Panc1 (cell line): Measurements from ENCODE around the gene IL2RG. TPM values are rescaled to one million over a fixed set of nuclear protein-coding genes. Genes with fewer than 3 reads are reported as not detected.

ENCODE experiments used
- ATAC-seq: fragments of 200-7000 bp; cut with Tn5 transposase; 2 replicates; pipeline ENCODE4 v1.9.1; 2020; ENCODE audit warnings: mild to moderate bottlenecking, moderate library complexity
- BruUV-seq: library from RNA; stranded (reverse); fragments of 400-500 nt; replicated peaks from 2 replicates; lab custom pipeline; 2021; lab: Mats Ljungman, UMichigan
- CTCF ChIA-PET: fragments of 300-600 bp; sonication (Branson Sonifier 250); formaldehyde crosslinking; loops from one replicate; lab custom pipeline; 2022; ENCODE audit warnings: antibody characterized with exemption; lab: Charles Lee
- POLR2A ChIA-PET: fragments of 300-600 bp; sonication (Branson Sonifier 250); formaldehyde crosslinking; loops from one replicate; lab custom pipeline; 2022; ENCODE audit warnings: antibody characterized with exemption; lab: Charles Lee
- DNase-seq: peaks from one replicate; pipeline ENCODE4 v3.0.0-alpha.2; 2010; ENCODE audit warnings: low read depth, low spot score
- H3K27ac ChIP-seq: 2 replicates; pipeline ENCODE4 v1.5.1; 2011; ENCODE audit warnings: mild to moderate bottlenecking, low read length, inconsistent platforms
- H3K27me3 ChIP-seq: fragments of 200-500 bp; sonication (Bioruptor generic); 2 replicates; pipeline ENCODE4 v1.6.0; 2014; ENCODE audit warnings: low read length, inconsistent platforms; ENCODE audit not compliant: control insufficient read depth, insufficient read depth
- H3K36me3 ChIP-seq: fragments of 200-500 bp; sonication (Bioruptor generic); 2 replicates; pipeline ENCODE4 v1.5.1; 2014; ENCODE audit warnings: inconsistent platforms, mild to moderate bottlenecking, low read length, moderate library complexity; ENCODE audit not compliant: control insufficient read depth, insufficient read depth
- H3K4me1 ChIP-seq: 2 replicates; pipeline ENCODE4 v1.5.1; 2011; ENCODE audit warnings: inconsistent platforms, mild to moderate bottlenecking, low read length, moderate library complexity; ENCODE audit not compliant: control insufficient read depth, insufficient read depth
- H3K4me3 ChIP-seq, 2 experiments: 2 replicates each; pipeline ENCODE4 v1.5.1; 2011 to 2012; ENCODE audit warnings: low read depth in 2 of 2, low read length in 2 of 2, mild to moderate bottlenecking in 2 of 2, inconsistent platforms in 1 of 2, moderate library complexity in 1 of 2
- H3K9me3 ChIP-seq: fragments of 200-500 bp; sonication (Bioruptor generic); 2 replicates; pipeline ENCODE4 v1.5.1; 2014; ENCODE audit warnings: low read depth, mild to moderate bottlenecking, inconsistent platforms, low read length, moderate library complexity; ENCODE audit not compliant: control insufficient read depth, insufficient read depth
- CTCF ChIP-seq: fragments of 450-650 bp; IDR thresholded peaks from 2 replicates; pipeline ENCODE4 v1.5.1; 2017; ENCODE audit warnings: mild to moderate bottlenecking
- POLR2AphosphoS5 ChIP-seq: IDR thresholded peaks from 2 replicates; pipeline ENCODE4 v1.6.1; 2012; ENCODE audit warnings: mild to moderate bottlenecking, low read depth, low read length, moderate library complexity
- REST ChIP-seq, 2 experiments: IDR thresholded peaks; 2 replicates each; pipeline ENCODE4 v1.6.1; 2011 to 2012; ENCODE audit warnings: low read depth in 2 of 2, control low read depth in 1 of 2, low read length in 1 of 2, mild to moderate bottlenecking in 1 of 2, moderate library complexity in 1 of 2; ENCODE audit not compliant: insufficient read depth in 1 of 2
- SIN3A ChIP-seq: IDR thresholded peaks from 2 replicates; pipeline ENCODE4 v1.6.1; 2012; ENCODE audit warnings: low read depth, mild to moderate bottlenecking, low read length, moderate library complexity, borderline replicate concordance; ENCODE audit not compliant: insufficient read depth
- TCF7L2 ChIP-seq: IDR thresholded peaks from 2 replicates; pipeline ENCODE4 v1.6.1; 2011; ENCODE audit warnings: mild to moderate bottlenecking, low read depth, low read length, inconsistent platforms
- in situ Hi-C: cut with HindIII; loops from 2 replicates; pipeline ENCODE4 v1.10.0; 2016; ENCODE audit warnings: low sequenced_read_pairs, low pct_unique_long_range_greater_than_20kb
- intact Hi-C: fragments of 100-400 bp; cut with micrococcal nuclease; formaldehyde crosslinking; loops from one replicate; pipeline ENCODE4 v1.10.0; 2022; ENCODE audit not compliant: unreplicated experiment
- total RNA-seq: library from RNA; stranded (reverse); gene quantifications from one replicate; pipeline ENCODE4 v1.2.1, GENCODE V29; 2021; ENCODE audit not compliant: unreplicated experiment

IL2RG gene
- total RNA-seq, 1 experiment from 2014 or later = 0.28 TPM

- DNase-seq = no peak
- Histone ChIP-seq H3K27me3 (no peaks in the 10 kb centered on the region), H3K36me3 (no peaks in the 10 kb centered on the region), H3K27ac (no peak within 1 kb of the TSS), H3K4me3 (no peak within 1 kb of the TSS), H3K4me1 (peaks cover 4% of the 10 kb centered on the region; the same call in 1 of the 2 replicates), H3K9me3 (no peaks in the 10 kb centered on the region)
- ChIA-PET CTCF (no interaction called here), POLR2A (no interaction called here)
- ATAC-seq = no peak
- no TSS peak for BruUV-seq
- TF ChIP-seq CTCF (no peak), POLR2AphosphoS5 (no peak), TCF7L2 (no peak), REST (IDR thresholded peaks at IDR 0.05; ENCODE audit: insufficient read depth in 1 of 2, low read depth in 2 of 2, low read length in 1 of 2) (no peak), SIN3A (no peak)
- in situ Hi-C loops (no loop called here), intact Hi-C loops (no loop called here)
These were observed 5.0 kb downstream of the IL2RG start, which contains the start of gene CXorf65 for GRCh38 chrX:71106427-71106826. Gene CXorf65, minus strand, starts transcription at chrX:71106740. Its CDS starts 184 bp downstream, at chrX:71106556.

GRCh38 chrX:71105628-71106027, 5.7 kb downstream of the IL2RG start:
- Histone ChIP-seq H3K36me3 (no peaks in the 10 kb centered on the region), H3K27me3 (no peaks in the 10 kb centered on the region), H3K9me3 (no peaks in the 10 kb centered on the region), H3K4me1 (peaks cover 4% of the 10 kb centered on the region; the same call in 1 of the 2 replicates), H3K4me3 (no peak overlapping the region), H3K27ac (no peak overlapping the region)
- CTCF ChIA-PET = no interaction called here
- POLR2A ChIA-PET = interaction anchor here (0.6 kb wide), 1 partner anchor 35 kb away, joined by 5 read pairs; no protein-coding TSS in a partner anchor
- no peak for ATAC-seq
- TF ChIP-seq SIN3A (no peak), POLR2AphosphoS5 (no peak), TCF7L2 (no peak), CTCF (no peak), REST (IDR thresholded peaks at IDR 0.05; ENCODE audit: insufficient read depth in 1 of 2, low read depth in 2 of 2, low read length in 1 of 2) (no peak)
- BruUV-seq = no TSS peak
- no peak for DNase-seq
- in situ Hi-C loops = no loop called here
- intact Hi-C loops = no loop called here
